WTC11 (cell line): ENCODE measurements around the gene PREX1. TPM values are rescaled to one million over a fixed set of nuclear protein-coding genes. Genes with fewer than 3 reads are reported as not detected.

Experiments used
- ATAC-seq: fragments of 200-7000 bp; cut with Tn5 transposase; 2 replicates; pipeline ENCODE4 v1.10.0; 2021; ENCODE audit warnings: mild to moderate bottlenecking, moderate library complexity
- CTCF ChIA-PET: fragments of 300-600 bp; sonication (Branson Sonifier 250); formaldehyde crosslinking; loops from one replicate; lab custom pipeline; 2021; ENCODE audit warnings: antibody characterized with exemption; lab: Charles Lee
- POLR2A ChIA-PET: fragments of 350-600 bp; sonication (Branson Sonifier 250); formaldehyde crosslinking; loops from one replicate; lab custom pipeline; 2021; ENCODE audit warnings: antibody characterized with exemption; lab: Charles Lee
- DNase-seq: peaks from one replicate; pipeline ENCODE4 v3.0.0; 2021; ENCODE audit warnings: low spot score
- H3K27ac Mint-ChIP-seq: 2 replicates; pipeline ENCODE4 v1.8.0; 2021; ENCODE audit warnings: mixed read lengths
- H3K27me3 Mint-ChIP-seq: 2 replicates; pipeline ENCODE4 v1.8.0; 2021; ENCODE audit warnings: low read depth, mild to moderate bottlenecking, moderate library complexity, mixed read lengths
- H3K36me3 Mint-ChIP-seq: 2 replicates; pipeline ENCODE4 v1.8.0; 2021; ENCODE audit warnings: mixed read lengths
- H3K4me1 Mint-ChIP-seq: 2 replicates; pipeline ENCODE4 v1.8.0; 2022; ENCODE audit warnings: mixed read lengths
- H3K4me3 Mint-ChIP-seq: 2 replicates; pipeline ENCODE4 v1.8.0; 2021; ENCODE audit warnings: mild to moderate bottlenecking, moderate library complexity, mixed read lengths
- H3K9me3 Mint-ChIP-seq: 2 replicates; pipeline ENCODE4 v1.8.0; 2021; ENCODE audit warnings: mixed read lengths
- ARID4B ChIP-seq: sonication (generic); formaldehyde crosslinking; IDR thresholded peaks from 2 replicates; pipeline ENCODE4 v1.8.0; 2023; ENCODE audit warnings: missing genetic modification reagents, mild to moderate bottlenecking, borderline replicate concordance
- ATF3 ChIP-seq: sonication (generic); formaldehyde crosslinking; conservative IDR thresholded peaks from 2 replicates; pipeline ENCODE4 v1.8.1; 2022; ENCODE audit warnings: mild to moderate bottlenecking, missing genetic modification reagents
- CBFB ChIP-seq: sonication (generic); formaldehyde crosslinking; IDR thresholded peaks from 2 replicates; pipeline ENCODE4 v1.8.1; 2022; ENCODE audit warnings: mild to moderate bottlenecking, low read depth, missing genetic modification reagents
- MAX ChIP-seq: sonication (generic); formaldehyde crosslinking; IDR thresholded peaks from 2 replicates; pipeline ENCODE4 v1.8.0; 2022; ENCODE audit warnings: mild to moderate bottlenecking, missing genetic modification reagents
- NFATC4 ChIP-seq: fragments of 250-450 bp; sonication (Bioruptor Pico); IDR thresholded peaks from 2 replicates; pipeline ENCODE4 v1.9.0; 2021; ENCODE audit warnings: mild to moderate bottlenecking
- NFE2L1 ChIP-seq: sonication (generic); formaldehyde crosslinking; IDR thresholded peaks from 2 replicates; pipeline ENCODE4 v1.8.1; 2023; ENCODE audit warnings: missing genetic modification reagents
- NR3C1 ChIP-seq: sonication (generic); formaldehyde crosslinking; conservative IDR thresholded peaks from 2 replicates; pipeline ENCODE4 v1.8.1; 2023; ENCODE audit warnings: low read depth, mild to moderate bottlenecking, missing genetic modification reagents
- PREB ChIP-seq: sonication (generic); formaldehyde crosslinking; IDR thresholded peaks from 2 replicates; pipeline ENCODE4 v1.8.1; 2022; ENCODE audit warnings: mild to moderate bottlenecking, missing genetic modification reagents, moderate library complexity, borderline replicate concordance
- ZNF121 ChIP-seq: sonication (generic); formaldehyde crosslinking; IDR thresholded peaks from 2 replicates; pipeline ENCODE4 v1.8.0; 2023; ENCODE audit warnings: missing genetic modification reagents
- ZNF138 ChIP-seq: sonication (generic); formaldehyde crosslinking; conservative IDR thresholded peaks from 2 replicates; pipeline ENCODE4 v1.8.1; 2022; ENCODE audit warnings: mild to moderate bottlenecking, moderate library complexity, missing genetic modification reagents
- ZNF416 ChIP-seq: fragments of 250-450 bp; sonication (Bioruptor Pico); IDR thresholded peaks from 2 replicates; pipeline ENCODE4 v1.9.0; 2021; ENCODE audit warnings: mild to moderate bottlenecking, inconsistent platforms
- total RNA-seq: library from RNA; stranded (reverse); gene quantifications from 3 replicates; pipeline ENCODE4 v1.2.3, GENCODE V29; 2021
- TF ChIP-seq, protein P1 (sequence below): sonication (generic); formaldehyde crosslinking; IDR thresholded peaks from 2 replicates; pipeline ENCODE4 v1.8.1; 2022; ENCODE audit warnings: low read depth, missing genetic modification reagents, borderline replicate concordance
- TF ChIP-seq, protein P2 (sequence below): fragments of 250-450 bp; sonication (Bioruptor Pico); IDR thresholded peaks from 2 replicates; pipeline ENCODE4 v2.1.2; 2022; ENCODE audit warnings: mild to moderate bottlenecking, moderate library complexity

Gene PREX1
- total RNA-seq, 1 experiment from 2014 or later = 17.3 TPM

DNA sequence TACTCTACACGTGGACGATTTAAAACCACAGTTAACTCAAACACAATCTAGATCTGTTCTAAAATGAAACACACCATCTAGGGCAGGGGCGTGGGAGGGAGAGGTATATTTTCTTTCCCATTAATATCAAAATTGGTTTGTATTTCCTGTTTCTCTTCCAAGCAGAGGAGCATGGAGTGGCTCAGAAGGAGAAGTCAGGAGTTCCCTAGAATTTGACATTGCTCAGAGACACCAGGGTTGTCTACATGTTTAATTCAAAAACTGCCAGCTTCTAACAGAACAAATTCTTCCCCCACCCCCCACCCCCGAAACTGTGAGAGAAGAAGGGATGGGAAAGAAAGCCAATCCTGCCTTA is 2.3 kb downstream of the PREX1 start:
- ATAC-seq (no peak), DNase-seq (no peak)
- no peak overlapping the region for H3K27ac Mint-ChIP-seq
- no peaks in the 10 kb centered on the region for H3K36me3 Mint-ChIP-seq
- H3K9me3 Mint-ChIP-seq = no peaks in the 10 kb centered on the region
- H3K27me3 Mint-ChIP-seq = peaks cover 58% of the 10 kb centered on the region
- POLR2A ChIA-PET = interaction anchor here (0.8 kb wide), 1 partner anchor 28 kb away, joined by 3 read pairs; no protein-coding TSS in a partner anchor
- TF ChIP-seq ZNF121 (CRISPR knock-in tag) (no peak), CBFB (no peak), MAX (CRISPR knock-in tag) (no peak), NFATC4 (no peak), PREB (CRISPR knock-in tag) (no peak), ZNF138 (CRISPR knock-in tag) (no peak)
- TF ChIP-seq, protein P1, sequence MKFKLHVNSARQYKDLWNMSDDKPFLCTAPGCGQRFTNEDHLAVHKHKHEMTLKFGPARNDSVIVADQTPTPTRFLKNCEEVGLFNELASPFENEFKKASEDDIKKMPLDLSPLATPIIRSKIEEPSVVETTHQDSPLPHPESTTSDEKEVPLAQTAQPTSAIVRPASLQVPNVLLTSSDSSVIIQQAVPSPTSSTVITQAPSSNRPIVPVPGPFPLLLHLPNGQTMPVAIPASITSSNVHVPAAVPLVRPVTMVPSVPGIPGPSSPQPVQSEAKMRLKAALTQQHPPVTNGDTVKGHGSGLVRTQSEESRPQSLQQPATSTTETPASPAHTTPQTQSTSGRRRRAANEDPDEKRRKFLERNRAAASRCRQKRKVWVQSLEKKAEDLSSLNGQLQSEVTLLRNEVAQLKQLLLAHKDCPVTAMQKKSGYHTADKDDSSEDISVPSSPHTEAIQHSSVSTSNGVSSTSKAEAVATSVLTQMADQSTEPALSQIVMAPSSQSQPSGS (CRISPR knock-in tag) = no peak
- TF ChIP-seq, protein P2, sequence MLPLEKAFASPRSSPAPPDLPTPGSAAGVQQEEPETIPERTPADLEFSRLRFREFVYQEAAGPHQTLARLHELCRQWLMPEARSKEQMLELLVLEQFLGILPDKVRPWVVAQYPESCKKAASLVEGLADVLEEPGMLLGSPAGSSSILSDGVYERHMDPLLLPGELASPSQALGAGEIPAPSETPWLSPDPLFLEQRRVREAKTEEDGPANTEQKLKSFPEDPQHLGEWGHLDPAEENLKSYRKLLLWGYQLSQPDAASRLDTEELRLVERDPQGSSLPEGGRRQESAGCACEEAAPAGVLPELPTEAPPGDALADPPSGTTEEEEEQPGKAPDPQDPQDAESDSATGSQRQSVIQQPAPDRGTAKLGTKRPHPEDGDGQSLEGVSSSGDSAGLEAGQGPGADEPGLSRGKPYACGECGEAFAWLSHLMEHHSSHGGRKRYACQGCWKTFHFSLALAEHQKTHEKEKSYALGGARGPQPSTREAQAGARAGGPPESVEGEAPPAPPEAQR = no peak
- no peak overlapping the region for H3K4me3 Mint-ChIP-seq
- H3K4me1 Mint-ChIP-seq = peaks cover 25% of the 10 kb centered on the region
- CTCF ChIA-PET = interaction anchor here (1.1 to 4.0 kb wide), 5 partner anchors 13 to 205 kb away, joined by 4 to 57 read pairs (median 5); no protein-coding TSS in a partner anchor

GRCh38 chr20:48824830-48825565 is 2.8 kb downstream of the PREX1 start:
- Mint-ChIP-seq H3K9me3 (no peaks in the 10 kb centered on the region), H3K36me3 (no peaks in the 10 kb centered on the region), H3K27ac (no peak overlapping the region), H3K4me3 (no peak overlapping the region; the same call in 1 of the 2 replicates), H3K4me1 (peaks cover 30% of the 10 kb centered on the region), H3K27me3 (peaks cover 52% of the 10 kb centered on the region)
- DNase-seq (no peak), ATAC-seq (no peak)
- POLR2A ChIA-PET = interaction anchor here (0.8 kb wide), 1 partner anchor 28 kb away, joined by 3 read pairs; no protein-coding TSS in a partner anchor
- CTCF ChIA-PET = interaction anchor here (1.1 to 4.0 kb wide), 3 partner anchors 27 to 205 kb away, joined by 5 to 57 read pairs (median 8); no protein-coding TSS in a partner anchor
- TF ChIP-seq ZNF416 (CRISPR knock-in tag) = no peak
- no peak for TF ChIP-seq NFE2L1 (CRISPR knock-in tag)
- no peak for TF ChIP-seq ATF3 (CRISPR knock-in tag)
- no peak for TF ChIP-seq ARID4B (CRISPR knock-in tag)
- no peak for TF ChIP-seq NR3C1
- TF ChIP-seq, protein P2 = no peak
